GM13977 (cell line): ENCODE results near the gene FLVCR1.

Experiments used
- DNase-seq: peaks from one replicate; pipeline ENCODE4 v3.0.0; 2012; ENCODE audit warnings: low spot score
- in situ Hi-C: fragments of 300-500 bp; cut with MboI; formaldehyde crosslinking; loops from one replicate; pipeline ENCODE4 v1.12.0; 2022; ENCODE audit warnings: low sequenced_read_pairs, low pct_unique_long_range_greater_than_20kb, mixed read lengths, inconsistent platforms; ENCODE audit not compliant: unreplicated experiment
- TF ChIP-seq, protein P1 (sequence below): IDR thresholded peaks from 2 replicates; pipeline ENCODE4 v1.5.1; 2012; ENCODE audit warnings: mild to moderate bottlenecking, control low read depth; ENCODE audit not compliant: insufficient read depth; ENCODE audit errors: extremely low read depth, missing control alignments

FLVCR1 gene

GRCh38 chr1:212944229-212944901, 86.3 kb downstream of the FLVCR1 start:
- DNase-seq: no peak
- TF ChIP-seq, protein P1, sequence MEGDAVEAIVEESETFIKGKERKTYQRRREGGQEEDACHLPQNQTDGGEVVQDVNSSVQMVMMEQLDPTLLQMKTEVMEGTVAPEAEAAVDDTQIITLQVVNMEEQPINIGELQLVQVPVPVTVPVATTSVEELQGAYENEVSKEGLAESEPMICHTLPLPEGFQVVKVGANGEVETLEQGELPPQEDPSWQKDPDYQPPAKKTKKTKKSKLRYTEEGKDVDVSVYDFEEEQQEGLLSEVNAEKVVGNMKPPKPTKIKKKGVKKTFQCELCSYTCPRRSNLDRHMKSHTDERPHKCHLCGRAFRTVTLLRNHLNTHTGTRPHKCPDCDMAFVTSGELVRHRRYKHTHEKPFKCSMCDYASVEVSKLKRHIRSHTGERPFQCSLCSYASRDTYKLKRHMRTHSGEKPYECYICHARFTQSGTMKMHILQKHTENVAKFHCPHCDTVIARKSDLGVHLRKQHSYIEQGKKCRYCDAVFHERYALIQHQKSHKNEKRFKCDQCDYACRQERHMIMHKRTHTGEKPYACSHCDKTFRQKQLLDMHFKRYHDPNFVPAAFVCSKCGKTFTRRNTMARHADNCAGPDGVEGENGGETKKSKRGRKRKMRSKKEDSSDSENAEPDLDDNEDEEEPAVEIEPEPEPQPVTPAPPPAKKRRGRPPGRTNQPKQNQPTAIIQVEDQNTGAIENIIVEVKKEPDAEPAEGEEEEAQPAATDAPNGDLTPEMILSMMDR: no peak
- in situ Hi-C loops: no loop called here

GRCh38 chr1:212945056-212945455, 87.0 kb downstream of the FLVCR1 start:
- in situ Hi-C loops: no loop called here
- DNase-seq: no peak
- TF ChIP-seq, protein P1: no peak

DNA sequence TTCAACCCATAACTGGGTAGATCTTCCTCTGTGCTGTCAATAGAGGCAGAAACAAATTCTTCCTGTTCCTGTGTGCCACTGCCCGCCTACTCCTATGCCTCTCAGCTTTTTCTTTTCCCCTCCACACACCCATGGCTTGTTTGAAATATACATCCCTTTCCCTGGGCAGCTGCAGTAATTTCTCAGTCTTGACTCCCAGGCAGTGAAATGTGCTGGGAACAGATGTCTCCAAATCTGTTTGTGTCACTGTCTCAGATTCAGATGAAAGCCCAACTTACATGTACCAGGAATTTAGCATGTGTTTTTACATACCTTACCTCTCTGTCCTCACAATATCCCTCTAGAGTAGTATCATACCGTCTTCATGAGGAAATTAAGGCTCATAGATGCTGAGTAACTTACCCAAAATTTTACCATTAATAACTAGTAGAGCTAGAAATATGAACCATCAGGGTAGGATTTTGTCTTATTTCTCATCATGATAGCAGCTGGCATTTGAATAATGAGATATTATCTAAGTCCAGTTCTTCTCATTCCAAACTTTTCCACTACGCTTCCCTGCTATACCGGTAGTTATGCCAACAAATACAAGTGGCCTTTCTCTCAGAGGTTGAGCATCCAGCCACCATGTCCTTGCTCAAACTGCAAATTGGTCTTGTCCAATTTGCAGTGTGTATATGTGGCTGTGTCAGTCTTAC, 87.5 kb downstream of the FLVCR1 start:
- in situ Hi-C loops: no loop called here
- no peak for DNase-seq

DNA sequence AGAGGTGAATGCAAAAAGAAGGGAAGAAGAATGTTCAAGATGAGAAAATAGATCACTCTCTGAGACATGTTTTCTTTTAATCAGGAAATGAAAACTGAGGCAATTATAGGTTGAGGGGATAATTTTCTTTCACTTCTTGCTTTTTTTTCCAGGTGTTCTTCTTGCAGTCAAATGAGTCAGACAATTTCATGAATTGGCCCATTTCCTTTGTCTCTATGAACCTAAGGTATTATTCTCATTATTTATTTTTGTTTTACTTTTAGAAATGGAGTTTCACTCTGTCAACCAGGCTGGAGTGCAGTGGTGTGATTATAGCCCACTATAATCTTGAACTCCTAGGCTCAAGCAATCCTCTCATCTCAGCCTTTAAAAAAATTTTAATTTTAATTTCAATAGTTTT, 88.8 kb downstream of the FLVCR1 start:
- DNase-seq: no peak
- in situ Hi-C loops: no loop called here
- TF ChIP-seq, protein P1: no peak

More for the DNA sequence above, 87.5 kb downstream of the FLVCR1 start:
- TF ChIP-seq, protein P1: no peak
